HG02981 (cell line): ENCODE results near the gene UPF1.

Experiments
- ATAC-seq: cut with Tn5 transposase; IDR thresholded peaks from one replicate; pipeline ENCODE4 v1.9.1; 2021; ENCODE audit warnings: mild to moderate bottlenecking, moderate library complexity; ENCODE audit not compliant: unreplicated experiment

Gene UPF1

GRCh38 chr19:18831524-18832305 is at the start of gene UPF1:
UPF1 (plus strand) TSS chr19:18831959; CDS start chr19:18832210, 251 bp downstream.
- peak; percentile 59 for ATAC-seq

GRCh38 chr19:18782559-18783225 is 49.1 kb upstream of the UPF1 start:
- no peak for ATAC-seq

GRCh38 chr19:18783958-18784785 is 47.6 kb upstream of the UPF1 start:
- no peak for ATAC-seq

GRCh38 chr19:18784786-18785120 is 47.0 kb upstream of the UPF1 start:
- ATAC-seq, result no peak

GRCh38 chr19:18785179-18786124 is 46.3 kb upstream of the UPF1 start:
- no peak for ATAC-seq

- no peak for ATAC-seq
These were observed 43.0 kb upstream of the UPF1 start for GRCh38 chr19:18788529-18789421.

- no peak for ATAC-seq
These were observed 42.3 kb upstream of the UPF1 start for GRCh38 chr19:18789422-18789869.

GRCh38 chr19:18789883-18790565 is 41.7 kb upstream of the UPF1 start:
- no peak for ATAC-seq

- ATAC-seq, result no peak
These were observed 41.0 kb upstream of the UPF1 start, which contains the start of gene COMP for GRCh38 chr19:18790566-18791314. COMP (minus strand) TSS chr19:18791305; CDS start chr19:18791269, 36 bp downstream.

- no peak for ATAC-seq
These were observed 40.5 kb upstream of the UPF1 start for GRCh38 chr19:18791315-18791678.

GRCh38 chr19:18792661-18793060 is 39.1 kb upstream of the UPF1 start:
- ATAC-seq, result no peak

- no peak for ATAC-seq
These were observed 38.4 kb upstream of the UPF1 start for GRCh38 chr19:18793144-18794028.

GRCh38 chr19:18794029-18794313 is 37.8 kb upstream of the UPF1 start:
- no peak for ATAC-seq

GRCh38 chr19:18794692-18795091 is 37.1 kb upstream of the UPF1 start:
- ATAC-seq, result no peak

GRCh38 chr19:18795540-18795939 is 36.2 kb upstream of the UPF1 start:
- ATAC-seq, result no peak

GRCh38 chr19:18796239-18796638 is 35.5 kb upstream of the UPF1 start:
- no peak for ATAC-seq
